NB4 (cell line): ENCODE results near the gene KNCN.

Experiments
- MYC ChIP-seq: IDR thresholded peaks from 2 replicates; pipeline ENCODE4 v1.6.1; 2011; ENCODE audit warnings: low read depth, low read length
- POLR2A ChIP-seq: IDR thresholded peaks from 2 replicates; pipeline ENCODE4 v1.6.1; 2011; ENCODE audit warnings: mild to moderate bottlenecking; ENCODE audit not compliant: insufficient read length; ENCODE audit errors: extremely low read depth
- TF ChIP-seq, protein P1 (sequence below): IDR thresholded peaks from one replicate; pipeline ENCODE4 v1.5.1; 2012; ENCODE audit warnings: low read depth, low read length
- TF ChIP-seq, protein P2 (sequence below): IDR thresholded peaks from 2 replicates; pipeline ENCODE4 v1.6.1; 2011; ENCODE audit warnings: low read depth, low read length

DNA sequence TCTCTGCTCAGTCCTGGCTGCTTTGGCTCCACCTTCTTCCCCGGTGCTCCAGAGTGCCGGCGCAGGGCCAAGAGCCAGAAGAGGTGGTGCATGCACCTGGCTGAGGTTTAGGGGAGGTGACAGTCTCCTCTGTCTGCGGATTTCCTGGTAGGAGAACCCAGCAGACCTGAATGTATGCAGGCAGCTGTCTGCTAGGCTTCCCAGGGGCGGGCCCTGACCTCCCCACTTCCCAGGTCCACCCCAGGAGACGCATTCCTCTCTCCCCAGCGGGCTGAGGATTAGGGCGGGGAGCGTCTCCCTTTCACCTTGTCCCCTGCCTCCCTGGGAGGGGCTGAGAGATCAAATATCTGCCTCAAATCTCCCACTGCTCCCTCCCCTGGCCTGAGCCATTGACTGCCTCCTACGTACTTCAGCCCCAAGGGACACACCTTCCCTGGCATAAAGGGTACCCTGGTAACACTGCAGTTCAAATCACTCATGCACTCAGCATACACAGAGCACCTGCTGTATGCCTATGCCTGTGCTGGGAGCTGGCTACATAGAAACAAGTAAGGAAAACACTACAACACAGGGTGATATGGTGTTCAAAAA, 34.3 kb downstream of the KNCN start:
- TF ChIP-seq, protein P1, sequence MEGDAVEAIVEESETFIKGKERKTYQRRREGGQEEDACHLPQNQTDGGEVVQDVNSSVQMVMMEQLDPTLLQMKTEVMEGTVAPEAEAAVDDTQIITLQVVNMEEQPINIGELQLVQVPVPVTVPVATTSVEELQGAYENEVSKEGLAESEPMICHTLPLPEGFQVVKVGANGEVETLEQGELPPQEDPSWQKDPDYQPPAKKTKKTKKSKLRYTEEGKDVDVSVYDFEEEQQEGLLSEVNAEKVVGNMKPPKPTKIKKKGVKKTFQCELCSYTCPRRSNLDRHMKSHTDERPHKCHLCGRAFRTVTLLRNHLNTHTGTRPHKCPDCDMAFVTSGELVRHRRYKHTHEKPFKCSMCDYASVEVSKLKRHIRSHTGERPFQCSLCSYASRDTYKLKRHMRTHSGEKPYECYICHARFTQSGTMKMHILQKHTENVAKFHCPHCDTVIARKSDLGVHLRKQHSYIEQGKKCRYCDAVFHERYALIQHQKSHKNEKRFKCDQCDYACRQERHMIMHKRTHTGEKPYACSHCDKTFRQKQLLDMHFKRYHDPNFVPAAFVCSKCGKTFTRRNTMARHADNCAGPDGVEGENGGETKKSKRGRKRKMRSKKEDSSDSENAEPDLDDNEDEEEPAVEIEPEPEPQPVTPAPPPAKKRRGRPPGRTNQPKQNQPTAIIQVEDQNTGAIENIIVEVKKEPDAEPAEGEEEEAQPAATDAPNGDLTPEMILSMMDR = no peak
- TF ChIP-seq, protein P2, sequence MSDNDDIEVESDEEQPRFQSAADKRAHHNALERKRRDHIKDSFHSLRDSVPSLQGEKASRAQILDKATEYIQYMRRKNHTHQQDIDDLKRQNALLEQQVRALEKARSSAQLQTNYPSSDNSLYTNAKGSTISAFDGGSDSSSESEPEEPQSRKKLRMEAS = no peak
- TF ChIP-seq MYC (no peak), POLR2A (no peak)
